Measurements from ENCODE around the gene DOCK3.
"Not testable (repeated sequence)": the region's sequence is repeated elsewhere in the genome, so short reads cannot be mapped to it uniquely, and the experiment has no call there.

DNA sequence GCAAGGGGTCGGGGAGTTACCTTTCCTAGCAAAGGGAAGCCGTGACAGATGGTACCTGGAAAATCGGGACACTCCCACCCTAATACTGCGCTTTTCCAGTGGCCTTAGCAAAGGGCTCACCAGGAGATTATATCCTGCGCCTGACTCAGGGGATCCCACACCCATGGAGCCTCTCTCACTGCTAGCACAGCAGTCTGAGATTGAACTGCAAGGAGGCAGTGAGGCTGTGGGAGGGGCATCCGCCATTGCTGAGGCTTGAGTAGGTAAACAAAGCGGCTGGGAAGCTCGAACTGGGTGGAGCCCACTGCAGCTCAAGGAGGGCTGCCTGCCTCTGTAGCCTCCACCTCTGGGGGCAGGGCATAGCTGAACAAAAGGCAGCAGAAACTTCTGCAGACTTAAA is 693.5 kb downstream of the DOCK3 start:
- TF ChIP-seq, protein P1, sequence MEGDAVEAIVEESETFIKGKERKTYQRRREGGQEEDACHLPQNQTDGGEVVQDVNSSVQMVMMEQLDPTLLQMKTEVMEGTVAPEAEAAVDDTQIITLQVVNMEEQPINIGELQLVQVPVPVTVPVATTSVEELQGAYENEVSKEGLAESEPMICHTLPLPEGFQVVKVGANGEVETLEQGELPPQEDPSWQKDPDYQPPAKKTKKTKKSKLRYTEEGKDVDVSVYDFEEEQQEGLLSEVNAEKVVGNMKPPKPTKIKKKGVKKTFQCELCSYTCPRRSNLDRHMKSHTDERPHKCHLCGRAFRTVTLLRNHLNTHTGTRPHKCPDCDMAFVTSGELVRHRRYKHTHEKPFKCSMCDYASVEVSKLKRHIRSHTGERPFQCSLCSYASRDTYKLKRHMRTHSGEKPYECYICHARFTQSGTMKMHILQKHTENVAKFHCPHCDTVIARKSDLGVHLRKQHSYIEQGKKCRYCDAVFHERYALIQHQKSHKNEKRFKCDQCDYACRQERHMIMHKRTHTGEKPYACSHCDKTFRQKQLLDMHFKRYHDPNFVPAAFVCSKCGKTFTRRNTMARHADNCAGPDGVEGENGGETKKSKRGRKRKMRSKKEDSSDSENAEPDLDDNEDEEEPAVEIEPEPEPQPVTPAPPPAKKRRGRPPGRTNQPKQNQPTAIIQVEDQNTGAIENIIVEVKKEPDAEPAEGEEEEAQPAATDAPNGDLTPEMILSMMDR (conservative IDR thresholded peaks at IDR 0.05 in 1 of 2, IDR thresholded peaks at IDR 0.05 in 1 of 2; ENCODE audit: extremely low read depth in 1 of 2, insufficient read depth in 1 of 2, low read depth in 1 of 2, low read length in 2 of 2): not testable (repeated sequence)
- not testable (repeated sequence) for TF ChIP-seq EZH2 (IDR thresholded peaks at IDR 0.05; ENCODE audit: borderline replicate concordance, low read length)

Measured in mammary epithelial cell (primary cell).